Thyroid gland (tissue), 4 donors: ENCODE results near the gene EFCAB6. TPM values are rescaled to one million over a fixed set of nuclear protein-coding genes. Genes with fewer than 3 reads are reported as not detected.

Experiments
- DNase-seq, 2 donors: peaks; one replicate each; pipeline ENCODE4 v3.0.0-alpha.2; 2019
- H3K27ac ChIP-seq, 3 donors: fragments of 200-600 bp; sonication (generic); 1 replicate in 2 of 3; 2 replicates in 1 of 3; pipeline ENCODE4 v1.5.1; 2016 to 2019; ENCODE audit warnings: mild to moderate bottlenecking in 1 of 3, moderate library complexity in 1 of 3
- H3K27me3 ChIP-seq: fragments of 200-600 bp; sonication (generic); one replicate; pipeline ENCODE4 v1.5.1; 2019
- H3K36me3 ChIP-seq, 2 donors: fragments of 200-600 bp; sonication (generic); one replicate each; pipeline ENCODE4 v1.5.1; 2016 to 2019
- H3K4me1 ChIP-seq, 2 donors: fragments of 200-600 bp; sonication (generic); one replicate each; pipeline ENCODE4 v1.5.1; 2017 to 2019
- H3K4me3 ChIP-seq, 3 donors: fragments of 200-600 bp; sonication (generic); replicated peaks in 1 of 3; 1 replicate in 2 of 3; 2 replicates in 1 of 3; pipeline ENCODE4 v1.5.1; 2016; ENCODE audit warnings: mild to moderate bottlenecking in 1 of 3
- H3K9me3 ChIP-seq: fragments of 200-600 bp; sonication (generic); one replicate; pipeline ENCODE4 v1.5.1; 2017
- POLR2A ChIP-seq, 2 donors: fragments of 450-650 bp; IDR thresholded peaks; one replicate each; pipeline ENCODE4 v1.6.1; 2017; ENCODE audit warnings: antibody characterized with exemption in 2 of 2, mild to moderate bottlenecking in 2 of 2, moderate library complexity in 1 of 2
- WGBS, 2 donors: methylation state at CpG; one replicate each; pipeline ENCODE4 v1.1.5; 2017; 5-methylcytosine and 5-hydroxymethylcytosine counted together
- intact Hi-C: fragments of 100-400 bp; cut with DNase I; formaldehyde crosslinking; loops from one replicate; pipeline ENCODE4 v1.15.1; 2023
- total RNA-seq, 4 donors: library from RNA; depleted of rRNA; stranded (reverse); fragments of >200 nt; gene quantifications; one replicate each; pipeline ENCODE4 v1.2.3, GENCODE V29; 2016
- TF ChIP-seq, protein P1 (sequence below), 6 experiments: fragments of 200-600 bp in 3 of 6; fragments of 450-650 bp in 3 of 6; sonication (generic) in 3 of 6; IDR thresholded peaks; one replicate each; pipeline ENCODE4 v1.5.1; 2016 to 2019; ENCODE audit warnings: antibody characterized with exemption in 6 of 6, mild to moderate bottlenecking in 2 of 6, inconsistent platforms in 1 of 6, moderate library complexity in 1 of 6

EFCAB6 gene
- total RNA-seq, 4 donors from 2014 or later = 10.9 to 26.1 (median 14.1) TPM

DNA sequence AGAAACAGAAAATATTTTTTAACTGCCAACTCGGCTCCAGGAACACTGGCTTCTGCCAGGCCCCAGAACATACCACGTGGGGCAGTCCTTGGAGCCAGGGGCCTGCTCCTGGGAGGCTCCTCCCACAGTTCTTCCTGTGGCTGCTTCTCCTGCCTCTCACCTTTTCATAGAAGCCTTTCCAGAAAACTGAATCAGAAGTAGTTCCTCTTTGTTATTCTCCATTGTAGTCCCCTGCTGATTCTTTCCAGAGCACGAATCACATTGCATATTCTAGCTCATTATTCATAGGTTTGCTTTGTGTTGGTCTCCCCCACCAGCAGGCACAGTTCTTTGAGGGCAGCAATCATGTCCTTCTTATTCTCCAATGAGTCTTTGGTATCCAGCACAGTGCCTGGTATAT lies 106.0 kb downstream of the EFCAB6 start:
- intact Hi-C loops = no loop called here
- TF ChIP-seq POLR2A (IDR thresholded peaks at IDR 0.05) = no peak
- TF ChIP-seq, protein P1, sequence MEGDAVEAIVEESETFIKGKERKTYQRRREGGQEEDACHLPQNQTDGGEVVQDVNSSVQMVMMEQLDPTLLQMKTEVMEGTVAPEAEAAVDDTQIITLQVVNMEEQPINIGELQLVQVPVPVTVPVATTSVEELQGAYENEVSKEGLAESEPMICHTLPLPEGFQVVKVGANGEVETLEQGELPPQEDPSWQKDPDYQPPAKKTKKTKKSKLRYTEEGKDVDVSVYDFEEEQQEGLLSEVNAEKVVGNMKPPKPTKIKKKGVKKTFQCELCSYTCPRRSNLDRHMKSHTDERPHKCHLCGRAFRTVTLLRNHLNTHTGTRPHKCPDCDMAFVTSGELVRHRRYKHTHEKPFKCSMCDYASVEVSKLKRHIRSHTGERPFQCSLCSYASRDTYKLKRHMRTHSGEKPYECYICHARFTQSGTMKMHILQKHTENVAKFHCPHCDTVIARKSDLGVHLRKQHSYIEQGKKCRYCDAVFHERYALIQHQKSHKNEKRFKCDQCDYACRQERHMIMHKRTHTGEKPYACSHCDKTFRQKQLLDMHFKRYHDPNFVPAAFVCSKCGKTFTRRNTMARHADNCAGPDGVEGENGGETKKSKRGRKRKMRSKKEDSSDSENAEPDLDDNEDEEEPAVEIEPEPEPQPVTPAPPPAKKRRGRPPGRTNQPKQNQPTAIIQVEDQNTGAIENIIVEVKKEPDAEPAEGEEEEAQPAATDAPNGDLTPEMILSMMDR (IDR thresholded peaks at IDR 0.05) = no peak
- H3K27ac ChIP-seq = no peak overlapping the region
- H3K36me3 ChIP-seq = no peaks in the 10 kb centered on the region
- H3K4me3 ChIP-seq = no peak overlapping the region
- H3K9me3 ChIP-seq = no peaks in the 10 kb centered on the region
- no peak for DNase-seq
- WGBS, 2 donors = 63 to 69% methylated on average over 3 of the region's 3 CpGs
- no peaks in the 10 kb centered on the region for H3K27me3 ChIP-seq
- H3K4me1 ChIP-seq = no peaks in the 10 kb centered on the region

- TF ChIP-seq, protein P1 (IDR thresholded peaks at IDR 0.05) = no peak
- no peak for TF ChIP-seq POLR2A (IDR thresholded peaks at IDR 0.05)
- DNase-seq = no peak
- Histone ChIP-seq H3K36me3 (no peaks in the 10 kb centered on the region), H3K4me1 (no peaks in the 10 kb centered on the region), H3K27me3 (no peaks in the 10 kb centered on the region), H3K4me3 (no peak overlapping the region), H3K9me3 (no peaks in the 10 kb centered on the region), H3K27ac (no peak overlapping the region)
- WGBS, 2 donors = 88 to 89% methylated on average over 2 of the region's 2 CpGs
- intact Hi-C loops = no loop called here
Measured at GRCh38 chr22:43704051-43704450, 108.1 kb downstream of the EFCAB6 start.

GRCh38 chr22:43698403-43698802 lies 113.7 kb downstream of the EFCAB6 start:
- H3K27me3 ChIP-seq = no peaks in the 10 kb centered on the region
- TF ChIP-seq POLR2A (IDR thresholded peaks at IDR 0.05) = no peak
- TF ChIP-seq, protein P1 (IDR thresholded peaks at IDR 0.05) = no peak
- no peaks in the 10 kb centered on the region for H3K9me3 ChIP-seq
- H3K36me3 ChIP-seq = no peaks in the 10 kb centered on the region
- H3K27ac ChIP-seq = no peak overlapping the region
- intact Hi-C loops = no loop called here
- DNase-seq = no peak
- H3K4me1 ChIP-seq = no peaks in the 10 kb centered on the region
- H3K4me3 ChIP-seq = no peak overlapping the region
- 90 to 100% methylated on average over 1 of the region's 1 CpG for WGBS, 2 donors

DNA sequence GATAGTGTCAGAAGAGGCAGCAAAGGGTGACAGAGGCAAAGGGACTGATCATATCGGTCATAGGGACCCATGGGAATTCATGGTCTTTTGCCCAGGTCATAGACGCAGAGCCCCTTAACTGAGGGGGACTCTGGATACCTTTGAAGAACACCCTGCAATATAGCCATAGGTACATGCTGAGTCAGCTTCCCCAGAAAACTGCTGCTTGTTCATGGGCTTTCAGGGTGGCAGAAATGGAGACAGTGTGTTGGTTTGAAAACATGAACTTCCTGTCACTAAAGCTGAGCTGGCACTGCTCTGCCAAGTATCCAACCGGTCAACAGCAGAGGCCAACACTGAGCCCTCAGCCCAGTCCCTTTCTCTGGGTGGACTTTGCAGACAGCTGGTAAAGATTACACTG lies 114.2 kb downstream of the EFCAB6 start:
- TF ChIP-seq, protein P1 (IDR thresholded peaks at IDR 0.05) = no peak
- no peak for TF ChIP-seq POLR2A (IDR thresholded peaks at IDR 0.05)
- no peaks in the 10 kb centered on the region for H3K4me1 ChIP-seq
- no peak overlapping the region for H3K27ac ChIP-seq
- no peaks in the 10 kb centered on the region for H3K36me3 ChIP-seq
- H3K9me3 ChIP-seq = no peaks in the 10 kb centered on the region
- no peaks in the 10 kb centered on the region for H3K27me3 ChIP-seq
- H3K4me3 ChIP-seq = no peak overlapping the region
- DNase-seq = no peak
- 90 to 92% methylated on average over 3 of the region's 3 CpGs for WGBS, 2 donors
- intact Hi-C loops = no loop called here

DNA sequence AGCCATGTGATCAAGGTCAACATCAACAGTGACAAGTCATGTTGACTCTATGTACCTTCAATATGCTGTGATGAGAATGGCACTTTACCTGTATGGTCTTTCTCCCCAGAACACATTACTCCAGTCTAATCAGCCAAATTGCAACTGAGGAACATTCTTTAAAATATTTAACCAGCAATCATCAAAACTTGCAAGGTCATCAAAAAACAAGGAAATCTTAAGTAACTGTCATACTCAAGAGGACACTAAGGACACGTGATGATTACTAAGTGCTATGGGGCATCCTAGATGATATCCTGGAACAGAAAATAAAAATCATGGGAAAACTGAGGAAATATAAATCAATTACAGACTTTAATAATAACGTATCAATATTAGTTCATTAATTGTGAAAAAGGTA lies 118.9 kb downstream of the EFCAB6 start:
- TF ChIP-seq POLR2A (IDR thresholded peaks at IDR 0.05) = no peak
- TF ChIP-seq, protein P1 (IDR thresholded peaks at IDR 0.05) = no peak
- Histone ChIP-seq H3K4me1 (no peaks in the 10 kb centered on the region), H3K27ac (no peak overlapping the region), H3K4me3 (no peak overlapping the region), H3K27me3 (no peaks in the 10 kb centered on the region), H3K9me3 (no peaks in the 10 kb centered on the region), H3K36me3 (no peaks in the 10 kb centered on the region)
- 92 to 93% methylated on average over 2 of the region's 2 CpGs for WGBS, 2 donors
- DNase-seq = no peak
- intact Hi-C loops = no loop called here
